ENCODE results near the gene DUSP14.
"Not testable (repeated sequence)": the region's sequence is repeated elsewhere in the genome, so short reads cannot be mapped to it uniquely, and the experiment has no call there.

DUSP14 gene

GRCh38 chr17:37489197-37490001 is at the start of gene DUSP14:
Gene DUSP14, plus strand, starts transcription at chr17:37489891. Its CDS starts 22,382 bp downstream, at chr17:37512273.
- in situ Hi-C loops (cut with MboI; ENCODE audit: low sequenced_read_pairs, unreplicated experiment) = no loop called here
- TF ChIP-seq CTCF (IDR thresholded peaks at IDR 0.05; ENCODE audit: borderline replicate concordance, control extremely low read depth, extremely low read depth, insufficient read depth, missing control alignments) = no peak
- peak; percentile 97 for DNase-seq (ENCODE audit: low spot score)

GRCh38 chr17:37440424-37440823 is 49.3 kb upstream of the DUSP14 start:
- in situ Hi-C loops (cut with MboI; ENCODE audit: low sequenced_read_pairs, unreplicated experiment) = no loop called here
- no peak for DNase-seq (ENCODE audit: low spot score)
- TF ChIP-seq CTCF (IDR thresholded peaks at IDR 0.05; ENCODE audit: borderline replicate concordance, control extremely low read depth, extremely low read depth, insufficient read depth, missing control alignments) = no peak

GRCh38 chr17:37441369-37442014 is 48.2 kb upstream of the DUSP14 start:
- in situ Hi-C loops (cut with MboI; ENCODE audit: low sequenced_read_pairs, unreplicated experiment) = not testable (repeated sequence)
- DNase-seq (ENCODE audit: low spot score) = peak; percentile 55

- peak; percentile 46 for DNase-seq (ENCODE audit: low spot score)
- no peak for TF ChIP-seq CTCF (IDR thresholded peaks at IDR 0.05; ENCODE audit: borderline replicate concordance, control extremely low read depth, extremely low read depth, insufficient read depth, missing control alignments)
- in situ Hi-C loops (cut with MboI; ENCODE audit: low sequenced_read_pairs, unreplicated experiment) = no loop called here
These were observed 43.7 kb upstream of the DUSP14 start for GRCh38 chr17:37446027-37446426.

GRCh38 chr17:37447641-37448040 is 42.0 kb upstream of the DUSP14 start:
- TF ChIP-seq CTCF (IDR thresholded peaks at IDR 0.05; ENCODE audit: borderline replicate concordance, control extremely low read depth, extremely low read depth, insufficient read depth, missing control alignments) = no peak
- in situ Hi-C loops (cut with MboI; ENCODE audit: low sequenced_read_pairs, unreplicated experiment) = no loop called here
- DNase-seq (ENCODE audit: low spot score) = no peak

- DNase-seq (ENCODE audit: low spot score) = no peak
- in situ Hi-C loops (cut with MboI; ENCODE audit: low sequenced_read_pairs, unreplicated experiment) = no loop called here
- no peak for TF ChIP-seq CTCF (IDR thresholded peaks at IDR 0.05; ENCODE audit: borderline replicate concordance, control extremely low read depth, extremely low read depth, insufficient read depth, missing control alignments)
These were observed 39.6 kb upstream of the DUSP14 start for GRCh38 chr17:37450112-37450511.

- DNase-seq (ENCODE audit: low spot score); in situ Hi-C loops (cut with MboI; ENCODE audit: low sequenced_read_pairs, unreplicated experiment): not testable (repeated sequence)
These were observed 31.9 kb upstream of the DUSP14 start for GRCh38 chr17:37457801-37458200.

Measured in GM13976 (cell line).